Osteocyte (in vitro differentiated cells): Measurements from ENCODE around the gene NR2E3. TPM values are rescaled to one million over a fixed set of nuclear protein-coding genes. Genes with fewer than 3 reads are reported as not detected.

ENCODE experiments used
- DNase-seq: peaks from one replicate; pipeline ENCODE4 v3.0.0; 2021; ENCODE audit warnings: mixed read lengths; ENCODE audit not compliant: unreplicated experiment; ENCODE audit errors: extremely low spot score
- H3K27ac Mint-ChIP-seq: one replicate; pipeline ENCODE4 v1.8.0; 2021; ENCODE audit warnings: mild to moderate bottlenecking, mixed read lengths; ENCODE audit not compliant: unreplicated experiment
- H3K27me3 Mint-ChIP-seq: one replicate; pipeline ENCODE4 v1.8.0; 2021; ENCODE audit warnings: mixed read lengths; ENCODE audit not compliant: unreplicated experiment
- H3K36me3 Mint-ChIP-seq: one replicate; pipeline ENCODE4 v1.8.0; 2021; ENCODE audit warnings: mixed read lengths; ENCODE audit not compliant: unreplicated experiment
- H3K4me1 Mint-ChIP-seq: one replicate; pipeline ENCODE4 v1.8.0; 2021; ENCODE audit warnings: mixed read lengths; ENCODE audit not compliant: unreplicated experiment
- H3K4me3 Mint-ChIP-seq: one replicate; pipeline ENCODE4 v1.8.0; 2021; ENCODE audit warnings: mild to moderate bottlenecking, moderate library complexity, mixed read lengths; ENCODE audit not compliant: unreplicated experiment
- H3K9me3 Mint-ChIP-seq: one replicate; pipeline ENCODE4 v1.8.0; 2021; ENCODE audit warnings: mixed read lengths; ENCODE audit not compliant: unreplicated experiment
- CTCF ChIP-seq: fragments of 200-600 bp; sonication (generic); IDR thresholded peaks from 2 replicates; pipeline ENCODE4 v1.5.0; 2021; ENCODE audit warnings: antibody characterized with exemption, mild to moderate bottlenecking, moderate library complexity
- total RNA-seq: library from RNA; stranded (reverse); gene quantifications from 2 replicates; pipeline ENCODE4 v1.2.1, GENCODE V29; 2021

NR2E3 gene
- total RNA-seq, 1 donor from 2014 or later = not detected

GRCh38 chr15:71809346-71809745 lies 1.0 kb upstream of the NR2E3 start:
- Mint-ChIP-seq H3K36me3 (no peaks in the 10 kb centered on the region), H3K27ac (no peak overlapping the region), H3K4me1 (peaks cover 47% of the 10 kb centered on the region), H3K9me3 (no peaks in the 10 kb centered on the region), H3K27me3 (no peaks in the 10 kb centered on the region), H3K4me3 (no peak overlapping the region)
- no peak for TF ChIP-seq CTCF
- no peak for DNase-seq

- H3K27ac Mint-ChIP-seq = no peak overlapping the region
- no peaks in the 10 kb centered on the region for H3K9me3 Mint-ChIP-seq
Observed at GRCh38 chr15:71811036-71811736, 832 bp downstream of the NR2E3 start.

GRCh38 chr15:71811752-71812735 lies 1.7 kb downstream of the NR2E3 start:
- no peaks in the 10 kb centered on the region for H3K9me3 Mint-ChIP-seq
- peak; percentile 77 for DNase-seq
- no peaks in the 10 kb centered on the region for H3K36me3 Mint-ChIP-seq
- TF ChIP-seq CTCF = no peak
- no peak overlapping the region for H3K27ac Mint-ChIP-seq
- no peak overlapping the region for H3K4me3 Mint-ChIP-seq
- H3K4me1 Mint-ChIP-seq = peaks cover 21% of the 10 kb centered on the region
- no peaks in the 10 kb centered on the region for H3K27me3 Mint-ChIP-seq

More at GRCh38 chr15:71811036-71811736, 832 bp downstream of the NR2E3 start:
- H3K4me3 Mint-ChIP-seq = no peak overlapping the region
- DNase-seq = peak; percentile 83
- no peaks in the 10 kb centered on the region for H3K27me3 Mint-ChIP-seq
- H3K4me1 Mint-ChIP-seq = peaks cover 30% of the 10 kb centered on the region
- TF ChIP-seq CTCF = no peak
- no peaks in the 10 kb centered on the region for H3K36me3 Mint-ChIP-seq

GRCh38 chr15:71812966-71813722 lies 2.8 kb downstream of the NR2E3 start:
- H3K36me3 Mint-ChIP-seq = peaks cover 2% of the 10 kb centered on the region
- no peak overlapping the region for H3K4me3 Mint-ChIP-seq
- no peaks in the 10 kb centered on the region for H3K27me3 Mint-ChIP-seq
- no peak overlapping the region for H3K27ac Mint-ChIP-seq
- peaks cover 10% of the 10 kb centered on the region for H3K4me1 Mint-ChIP-seq
- peaks cover 5% of the 10 kb centered on the region for H3K9me3 Mint-ChIP-seq
- no peak for TF ChIP-seq CTCF
- peak; percentile 82 for DNase-seq
